Measurements from ENCODE around the gene OTX1. TPM values are rescaled to one million over a fixed set of nuclear protein-coding genes. Genes with fewer than 3 reads are reported as not detected.
"Not testable (repeated sequence)": the region's sequence is repeated elsewhere in the genome, so short reads cannot be mapped to it uniquely, and the experiment has no call there.

The OTX1 gene
- total RNA-seq: not detected
- long read RNA-seq: 0 reads

- DNase-seq (peak; percentile 54 to 60), ATAC-seq (peak; percentile 66)
- intact Hi-C loops (cut with DNase I, micrococcal nuclease): no loop called here
Measured at GRCh38 chr2:63050334-63051041, at the start of gene OTX1. TSS of gene OTX1 (plus strand) at chr2:63050830. CDS start at chr2:63052991, 2,161 bp downstream.

DNA sequence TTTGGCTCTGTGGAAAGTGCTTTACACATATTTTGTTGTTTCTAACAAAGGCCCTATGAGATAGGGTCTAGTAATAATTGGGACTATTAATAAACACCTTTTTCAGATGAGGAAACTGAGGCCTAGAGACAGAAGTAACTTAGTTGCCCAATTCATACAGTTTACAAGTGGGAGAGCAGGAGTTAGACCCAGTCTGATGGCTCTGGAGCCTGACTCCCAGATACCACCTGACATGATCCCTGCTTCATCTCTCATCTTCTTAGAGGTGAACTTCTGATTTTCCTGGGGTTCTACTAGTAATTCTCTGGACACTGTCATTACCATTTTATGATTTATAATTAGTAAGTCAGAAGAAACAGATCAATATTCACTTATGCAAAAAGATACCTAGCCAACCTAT is 49.1 kb upstream of the OTX1 start:
- DNase-seq (no peak), ATAC-seq (no peak)
- intact Hi-C loops (cut with DNase I, micrococcal nuclease): no loop called here

DNA sequence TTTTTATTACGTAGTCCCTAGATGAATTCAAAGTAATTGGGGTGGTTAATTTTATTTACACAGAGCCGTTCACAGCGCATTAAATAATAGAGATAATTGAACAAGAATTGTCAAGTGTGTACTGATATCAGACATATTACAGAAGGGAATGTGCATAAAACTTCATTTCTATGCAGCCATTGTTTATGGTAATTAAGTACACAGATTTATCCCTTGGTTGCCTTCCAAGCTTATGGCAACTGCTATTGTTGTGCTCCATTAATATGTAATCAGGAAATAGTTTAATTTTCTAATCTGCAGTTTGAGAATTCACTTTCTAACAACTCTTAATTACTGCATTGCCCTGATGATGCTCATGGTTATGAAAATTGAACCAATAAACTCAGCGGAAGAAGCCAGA is 47.3 kb upstream of the OTX1 start:
- no peak for DNase-seq
- ATAC-seq: no peak
- intact Hi-C loops (cut with DNase I, micrococcal nuclease): no loop called here

DNA sequence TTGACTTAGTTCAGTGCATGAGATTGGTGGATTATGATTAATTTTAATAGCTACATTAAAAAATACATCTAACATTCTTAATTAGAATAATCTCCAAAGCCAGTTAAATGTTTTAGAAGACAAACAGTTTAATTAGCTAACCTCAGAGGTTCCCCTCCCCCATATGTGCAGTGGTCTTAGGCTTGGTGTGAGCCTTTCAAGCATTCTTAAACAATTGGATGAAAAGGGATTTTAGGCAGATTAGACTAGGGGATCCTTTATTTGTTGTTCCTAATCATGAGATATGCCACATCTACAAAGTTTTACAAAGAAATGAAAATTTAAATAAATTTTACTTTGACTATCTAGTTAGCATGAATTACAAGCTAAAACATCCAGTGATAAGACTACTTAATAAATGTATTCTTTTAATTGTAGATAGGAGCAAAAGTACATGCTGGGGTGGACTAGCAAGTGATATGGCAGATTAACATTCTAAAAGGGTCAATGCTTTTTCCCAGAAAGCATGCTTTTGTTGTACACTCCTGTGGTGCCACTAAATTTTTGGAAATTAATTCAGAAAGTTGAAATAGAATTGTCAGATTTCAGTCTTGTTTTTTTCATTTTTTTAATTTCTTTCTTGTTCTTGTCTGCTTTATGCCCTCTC is 42.7 kb upstream of the OTX1 start:
- DNase-seq: no peak
- no peak for ATAC-seq
- intact Hi-C loops (cut with DNase I, micrococcal nuclease): no loop called here

DNA sequence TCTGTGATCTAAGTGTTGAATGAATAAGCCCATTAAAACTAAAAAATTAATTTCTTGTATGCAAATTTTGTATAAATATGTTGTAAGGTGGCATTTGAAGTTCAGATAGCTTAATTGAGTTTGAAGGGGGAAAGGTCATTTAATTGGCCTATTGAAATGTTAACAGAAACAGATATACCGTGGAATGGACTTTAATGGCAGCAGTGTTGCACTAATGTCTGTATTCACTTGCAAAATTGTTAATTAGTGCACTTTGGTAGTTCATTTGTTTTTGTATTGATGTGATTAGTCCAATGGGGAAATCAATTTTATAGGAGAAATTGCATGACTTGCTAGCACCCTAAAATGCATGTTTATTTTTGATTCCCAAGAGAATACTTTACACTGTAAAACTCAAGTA is 41.8 kb upstream of the OTX1 start:
- DNase-seq: no peak
- no peak for ATAC-seq
- intact Hi-C loops (cut with DNase I, micrococcal nuclease): no loop called here

GRCh38 chr2:63009490-63009889 is 41.1 kb upstream of the OTX1 start:
- ATAC-seq (peak; percentile 66), DNase-seq (no peak)
- intact Hi-C loops (cut with DNase I, micrococcal nuclease): no loop called here

DNA sequence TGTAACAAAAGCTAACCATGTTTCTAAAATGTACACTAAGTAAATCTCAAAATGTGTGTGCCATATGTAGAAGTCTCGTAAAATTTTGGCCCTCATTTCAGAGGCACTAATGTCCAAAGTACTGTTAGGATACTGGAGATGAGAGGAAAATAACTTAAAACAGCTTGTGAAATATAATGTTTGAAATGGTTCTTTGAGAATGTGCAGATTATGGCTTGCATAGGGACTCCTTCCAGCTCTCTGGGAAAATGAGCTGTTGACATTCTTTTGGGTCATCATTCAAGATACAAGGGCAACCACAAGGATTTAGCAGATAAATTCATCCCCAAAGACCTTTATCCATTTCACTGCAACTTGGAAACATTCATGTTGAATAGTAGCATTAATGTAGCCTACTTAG is 38.1 kb upstream of the OTX1 start:
- ATAC-seq (no peak), DNase-seq (no peak)
- intact Hi-C loops (cut with DNase I, micrococcal nuclease): no loop called here

DNA sequence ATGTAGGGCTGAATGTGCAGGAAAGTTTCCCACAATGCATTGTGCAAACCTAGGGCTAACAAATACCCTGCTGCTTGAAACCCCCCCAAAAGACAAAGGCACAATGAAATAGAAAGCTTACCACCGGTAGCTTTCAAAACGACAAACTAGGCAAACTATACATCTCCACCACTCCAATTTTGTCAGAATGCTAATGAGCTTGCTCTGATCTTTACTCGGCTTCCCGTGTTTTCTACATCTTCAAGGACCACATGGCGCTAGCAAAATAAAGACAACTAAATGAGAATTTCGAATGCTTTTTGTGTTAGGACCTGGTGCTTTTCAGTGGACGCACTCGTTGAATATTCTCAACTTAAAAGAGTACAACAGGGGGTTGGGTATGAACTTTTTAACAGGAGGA is 37.2 kb upstream of the OTX1 start:
- ATAC-seq (no peak), DNase-seq (no peak)
- intact Hi-C loops (cut with DNase I, micrococcal nuclease): no loop called here

- DNase-seq: no peak
- no peak for ATAC-seq
- intact Hi-C loops (cut with DNase I, micrococcal nuclease): no loop called here
Measured at GRCh38 chr2:63015389-63015788, 35.2 kb upstream of the OTX1 start.

- DNase-seq (no peak), ATAC-seq (no peak)
- intact Hi-C loops (cut with DNase I, micrococcal nuclease): no loop called here
Measured at GRCh38 chr2:63018439-63018838, 32.2 kb upstream of the OTX1 start.

DNA sequence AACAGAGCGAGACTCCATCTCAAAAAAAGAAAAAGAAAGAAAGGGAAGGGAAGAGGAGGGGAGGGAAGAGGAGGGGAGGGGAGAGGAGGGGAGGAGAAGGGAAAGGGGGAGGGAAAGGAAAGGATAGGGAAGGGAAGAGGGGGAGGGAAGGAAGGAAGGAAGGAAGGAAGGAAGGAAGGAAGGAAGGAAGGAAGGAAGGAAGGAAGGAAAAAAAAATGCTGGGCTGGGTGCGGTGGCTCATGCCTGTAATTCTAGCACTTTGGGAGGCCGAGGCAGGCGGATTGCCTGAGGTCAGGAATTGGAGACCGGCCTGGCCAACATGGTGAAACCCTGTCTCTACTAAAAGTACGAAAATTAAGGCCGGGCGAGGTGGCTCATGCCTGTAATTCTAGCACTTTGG is 30.9 kb upstream of the OTX1 start:
- DNase-seq; ATAC-seq; intact Hi-C loops (cut with DNase I, micrococcal nuclease): not testable (repeated sequence)

GRCh38 chr2:63023444-63023843 is 27.2 kb upstream of the OTX1 start:
- ATAC-seq (peak; percentile 25), DNase-seq (no peak)
- intact Hi-C loops (cut with DNase I, micrococcal nuclease): no loop called here

GRCh38 chr2:63027220-63027619 is 23.4 kb upstream of the OTX1 start:
- DNase-seq (no peak), ATAC-seq (no peak)
- intact Hi-C loops (cut with DNase I, micrococcal nuclease): no loop called here

DNA sequence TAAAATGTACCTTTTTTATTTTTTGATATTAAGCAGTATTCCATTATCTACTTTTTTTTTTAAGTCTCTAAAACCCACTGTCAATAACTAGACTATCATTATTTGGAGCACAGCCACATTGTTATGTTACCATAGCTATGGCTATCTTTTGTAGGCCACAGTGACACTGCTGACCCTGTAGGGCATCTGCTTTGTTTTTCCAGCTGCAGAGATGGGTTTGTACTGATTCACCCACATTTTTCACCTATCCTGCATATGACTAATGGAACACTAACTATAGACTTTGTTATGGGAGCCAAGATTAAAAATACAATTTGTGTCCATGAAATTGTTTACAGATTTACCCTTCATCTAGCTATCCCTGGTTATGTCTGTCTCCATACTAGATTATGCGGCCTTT is 21.6 kb upstream of the OTX1 start:
- no peak for ATAC-seq
- intact Hi-C loops (cut with DNase I, micrococcal nuclease): no loop called here
- DNase-seq: no peak

DNA sequence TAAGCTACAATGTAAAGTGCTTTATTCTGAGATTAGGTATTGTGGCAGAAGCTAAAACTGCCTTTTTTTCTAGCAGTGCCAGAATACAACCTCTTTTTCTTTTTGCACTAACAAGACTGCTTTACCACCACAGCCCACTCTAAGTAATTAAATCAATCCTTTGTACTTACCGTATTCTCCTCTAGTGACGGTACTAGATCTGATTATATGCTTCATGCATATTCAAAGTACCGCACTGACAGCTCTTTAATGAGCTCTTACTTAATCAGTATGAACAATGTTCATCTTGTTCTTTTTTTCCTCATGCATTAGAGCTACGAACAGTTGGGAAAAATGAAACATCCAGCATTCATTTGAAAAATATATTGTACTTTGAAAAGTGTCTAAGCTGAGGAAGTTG is 16.1 kb upstream of the OTX1 start:
- no peak for ATAC-seq
- intact Hi-C loops (cut with DNase I, micrococcal nuclease): no loop called here
- DNase-seq: no peak

DNA sequence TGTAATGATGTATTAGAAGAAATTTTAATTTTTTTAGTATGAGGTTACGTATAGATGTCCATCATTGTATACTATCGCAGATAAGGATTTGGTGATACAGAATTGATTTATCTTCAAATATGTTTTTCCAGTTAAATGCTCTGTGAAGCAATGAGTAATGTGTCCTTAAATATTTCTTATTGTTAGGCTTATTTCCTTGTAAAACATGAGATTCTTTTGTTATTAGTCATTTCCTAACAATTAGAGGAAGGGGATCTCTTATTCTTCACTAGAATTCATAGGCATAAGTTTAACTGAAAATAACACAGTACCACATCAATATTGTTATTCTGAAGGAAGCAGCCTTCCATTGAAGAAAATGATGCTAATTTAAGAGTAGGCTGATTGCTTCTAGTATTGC is 15.5 kb upstream of the OTX1 start:
- intact Hi-C loops (cut with DNase I, micrococcal nuclease): no loop called here
- ATAC-seq: no peak
- no peak for DNase-seq

DNA sequence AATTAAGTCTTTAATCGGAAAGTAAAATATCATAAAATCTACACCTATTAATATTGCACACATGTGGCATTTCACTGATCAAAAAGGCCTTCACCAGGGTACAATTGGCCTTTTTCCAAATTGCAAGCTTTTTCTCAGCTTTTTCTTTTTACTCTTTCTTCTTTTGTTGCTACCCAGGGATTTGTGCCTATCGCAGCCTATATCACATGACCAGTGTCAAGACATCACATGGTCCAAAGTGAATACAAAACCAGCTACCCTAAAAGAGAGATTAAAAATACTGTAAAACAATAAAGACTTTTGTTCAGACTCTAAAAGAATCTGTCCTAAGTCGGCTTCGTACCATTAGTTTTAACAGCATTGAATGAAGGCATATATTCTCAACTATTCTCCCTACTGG is 15.0 kb upstream of the OTX1 start:
- no peak for ATAC-seq
- DNase-seq: no peak
- intact Hi-C loops (cut with DNase I, micrococcal nuclease): no loop called here

DNA sequence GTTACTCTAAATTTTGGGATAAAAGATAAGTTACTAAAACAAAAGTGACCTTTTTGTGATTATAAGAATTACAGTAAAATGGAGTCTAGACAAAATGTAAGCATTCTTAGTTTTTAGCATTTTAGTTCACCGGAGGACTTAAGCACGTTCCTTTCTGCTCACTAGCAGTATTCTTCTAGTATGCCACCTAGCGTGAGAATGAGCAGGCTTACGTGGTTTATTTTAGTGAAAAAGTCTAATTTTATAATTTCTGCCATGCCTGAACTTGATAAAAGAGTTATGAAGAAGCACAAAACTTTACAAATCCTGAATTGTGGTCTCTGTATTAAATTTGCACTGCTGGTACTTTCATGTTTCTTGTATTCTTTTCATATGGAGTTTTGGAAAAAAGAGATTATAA is 12.6 kb upstream of the OTX1 start:
- DNase-seq (no peak), ATAC-seq (no peak)
- intact Hi-C loops (cut with DNase I, micrococcal nuclease): no loop called here

DNA sequence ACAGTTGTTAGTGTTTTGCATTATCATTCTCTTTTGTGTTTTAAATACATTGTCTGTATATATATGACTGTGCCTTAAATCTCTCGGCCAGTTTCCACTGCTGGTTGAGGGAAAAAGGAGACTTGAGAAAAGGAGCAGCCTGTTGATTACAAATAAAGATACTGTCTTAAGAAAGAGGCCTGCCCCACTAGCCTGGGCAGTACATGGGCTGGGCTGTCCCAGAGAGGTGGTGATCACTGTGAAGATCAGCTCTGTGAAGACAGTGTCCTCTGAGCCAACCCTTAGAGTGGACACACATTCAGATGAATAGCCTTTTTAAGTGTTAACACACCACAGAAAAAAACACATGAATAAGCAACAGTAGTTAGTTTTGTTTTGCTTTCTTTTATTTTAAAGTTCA is 10.0 kb upstream of the OTX1 start:
- no peak for DNase-seq
- intact Hi-C loops (cut with DNase I, micrococcal nuclease): no loop called here
- no peak for ATAC-seq

DNA sequence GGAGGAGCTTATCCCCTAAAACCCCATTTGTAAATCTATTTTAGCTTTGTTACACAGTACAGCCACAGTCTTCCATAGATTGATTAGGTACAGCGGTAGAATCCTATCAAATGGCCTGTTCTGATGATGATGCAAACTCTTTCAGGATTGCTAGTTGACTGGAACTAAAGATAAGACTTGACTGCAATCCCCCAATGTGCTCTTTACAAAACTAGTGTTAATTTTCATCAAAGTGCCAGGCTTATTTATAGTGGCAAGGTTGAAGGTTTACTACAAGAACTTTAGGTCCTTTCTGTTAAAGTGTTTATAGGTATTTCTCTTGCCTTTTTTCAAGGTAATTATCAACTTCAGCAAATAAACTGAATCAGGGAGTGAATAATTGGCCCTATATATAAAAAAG is 9.0 kb upstream of the OTX1 start:
- ATAC-seq (no peak), DNase-seq (no peak)
- intact Hi-C loops (cut with DNase I, micrococcal nuclease): no loop called here

All from left colon (tissue), 2 donors.